PC-9 (cell line): ENCODE measurements around the gene NID1.

Experiments
- EZH2 ChIP-seq: fragments of 200-600 bp; sonication (generic); IDR thresholded peaks from 2 replicates; pipeline ENCODE4 v1.8.0; 2017; ENCODE audit warnings: antibody characterized with exemption, low read depth
- TF ChIP-seq, protein P1 (sequence below): fragments of 200-600 bp; sonication (generic); conservative IDR thresholded peaks from 2 replicates; pipeline ENCODE4 v1.6.1; 2017; ENCODE audit warnings: mixed run types, antibody characterized with exemption, mild to moderate bottlenecking, moderate library complexity

DNA sequence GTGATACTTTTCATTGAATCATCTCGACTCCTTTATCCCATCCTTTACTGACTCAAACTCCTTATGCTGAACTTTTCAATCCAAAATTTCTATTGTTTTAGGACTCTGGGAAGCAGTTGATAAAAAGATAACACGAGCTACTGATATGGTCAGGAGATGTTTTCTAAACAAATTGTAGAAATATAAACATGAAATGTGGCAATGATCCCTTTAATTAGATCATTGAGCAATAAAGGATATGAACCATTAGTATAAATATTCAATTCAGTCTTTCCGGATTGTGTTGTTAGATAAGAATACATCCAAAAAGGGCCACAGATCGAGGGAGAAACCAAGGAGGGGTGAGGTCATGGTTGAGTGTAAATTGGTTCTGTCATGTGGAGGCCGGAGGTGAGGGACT lies 88.4 kb downstream of the NID1 start:
- TF ChIP-seq, protein P1, sequence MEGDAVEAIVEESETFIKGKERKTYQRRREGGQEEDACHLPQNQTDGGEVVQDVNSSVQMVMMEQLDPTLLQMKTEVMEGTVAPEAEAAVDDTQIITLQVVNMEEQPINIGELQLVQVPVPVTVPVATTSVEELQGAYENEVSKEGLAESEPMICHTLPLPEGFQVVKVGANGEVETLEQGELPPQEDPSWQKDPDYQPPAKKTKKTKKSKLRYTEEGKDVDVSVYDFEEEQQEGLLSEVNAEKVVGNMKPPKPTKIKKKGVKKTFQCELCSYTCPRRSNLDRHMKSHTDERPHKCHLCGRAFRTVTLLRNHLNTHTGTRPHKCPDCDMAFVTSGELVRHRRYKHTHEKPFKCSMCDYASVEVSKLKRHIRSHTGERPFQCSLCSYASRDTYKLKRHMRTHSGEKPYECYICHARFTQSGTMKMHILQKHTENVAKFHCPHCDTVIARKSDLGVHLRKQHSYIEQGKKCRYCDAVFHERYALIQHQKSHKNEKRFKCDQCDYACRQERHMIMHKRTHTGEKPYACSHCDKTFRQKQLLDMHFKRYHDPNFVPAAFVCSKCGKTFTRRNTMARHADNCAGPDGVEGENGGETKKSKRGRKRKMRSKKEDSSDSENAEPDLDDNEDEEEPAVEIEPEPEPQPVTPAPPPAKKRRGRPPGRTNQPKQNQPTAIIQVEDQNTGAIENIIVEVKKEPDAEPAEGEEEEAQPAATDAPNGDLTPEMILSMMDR: no peak
- TF ChIP-seq EZH2: no peak
